Measurements from ENCODE around the gene FAM241A.

The FAM241A gene

DNA sequence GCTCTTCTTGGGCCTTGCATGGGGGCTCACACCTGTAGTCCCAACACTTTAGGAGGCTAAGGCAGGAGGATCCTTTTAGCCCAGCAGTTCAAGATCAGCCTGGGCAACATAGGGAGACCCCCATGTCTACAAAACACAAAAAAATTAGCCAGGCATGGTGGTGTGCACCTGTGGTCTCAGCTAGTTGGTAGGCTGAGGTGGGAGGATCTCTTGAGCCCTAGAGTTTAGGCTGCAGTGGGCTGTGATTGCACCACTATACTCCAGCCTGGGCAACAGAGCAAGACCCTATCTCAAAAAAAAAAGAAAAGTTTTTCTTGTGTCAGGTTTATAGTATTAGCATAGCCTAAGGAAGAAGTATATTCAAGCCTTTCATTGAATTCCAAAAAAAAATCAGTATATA is 30.8 kb upstream of the FAM241A start:
- TF ChIP-seq, protein P1, sequence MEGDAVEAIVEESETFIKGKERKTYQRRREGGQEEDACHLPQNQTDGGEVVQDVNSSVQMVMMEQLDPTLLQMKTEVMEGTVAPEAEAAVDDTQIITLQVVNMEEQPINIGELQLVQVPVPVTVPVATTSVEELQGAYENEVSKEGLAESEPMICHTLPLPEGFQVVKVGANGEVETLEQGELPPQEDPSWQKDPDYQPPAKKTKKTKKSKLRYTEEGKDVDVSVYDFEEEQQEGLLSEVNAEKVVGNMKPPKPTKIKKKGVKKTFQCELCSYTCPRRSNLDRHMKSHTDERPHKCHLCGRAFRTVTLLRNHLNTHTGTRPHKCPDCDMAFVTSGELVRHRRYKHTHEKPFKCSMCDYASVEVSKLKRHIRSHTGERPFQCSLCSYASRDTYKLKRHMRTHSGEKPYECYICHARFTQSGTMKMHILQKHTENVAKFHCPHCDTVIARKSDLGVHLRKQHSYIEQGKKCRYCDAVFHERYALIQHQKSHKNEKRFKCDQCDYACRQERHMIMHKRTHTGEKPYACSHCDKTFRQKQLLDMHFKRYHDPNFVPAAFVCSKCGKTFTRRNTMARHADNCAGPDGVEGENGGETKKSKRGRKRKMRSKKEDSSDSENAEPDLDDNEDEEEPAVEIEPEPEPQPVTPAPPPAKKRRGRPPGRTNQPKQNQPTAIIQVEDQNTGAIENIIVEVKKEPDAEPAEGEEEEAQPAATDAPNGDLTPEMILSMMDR (IDR thresholded peaks at IDR 0.05; ENCODE audit: low read depth, low read length): no peak
- Histone ChIP-seq H3K36me3 (no peaks in the 10 kb centered on the region), H3K4me3 (ENCODE audit: low read depth, low read length) (no peak overlapping the region), H3K27ac (peak overlapping the region; percentile 87), H3K27me3 (ENCODE audit: insufficient read depth, low read depth, severe bottlenecking) (no peaks in the 10 kb centered on the region), H3K9me3 (ENCODE audit: severe bottlenecking) (no peaks in the 10 kb centered on the region)
- DNase-seq: no peak

DNA sequence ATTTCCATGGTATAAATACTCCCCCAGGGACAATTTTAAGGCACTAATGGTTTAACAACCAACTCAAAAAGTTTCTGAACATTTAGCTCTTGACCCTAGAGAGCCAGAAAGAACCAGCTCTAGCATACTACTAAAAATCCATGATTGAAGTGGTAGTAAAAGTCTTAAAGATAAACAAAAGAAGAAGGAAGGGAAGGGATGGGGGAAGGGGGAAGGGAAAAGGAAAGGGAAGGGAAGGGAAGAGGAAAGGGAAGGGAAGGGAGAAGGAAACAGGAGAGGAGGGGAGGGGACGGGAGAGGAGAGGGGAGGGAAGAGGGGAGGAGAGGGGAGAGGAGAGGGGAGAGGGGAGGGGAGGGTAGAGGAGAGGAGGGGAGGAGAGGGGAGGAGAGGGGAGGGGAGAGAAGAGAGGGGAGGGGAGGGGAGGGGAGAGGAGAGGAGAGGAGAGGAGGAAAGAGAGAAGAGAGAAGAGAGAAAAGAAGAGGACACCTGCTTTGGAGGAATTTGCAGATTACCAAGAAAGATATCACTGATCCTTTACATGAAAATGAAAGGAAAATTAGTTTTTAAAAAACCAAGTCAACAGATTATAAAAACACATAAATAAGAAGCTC is 26.4 kb upstream of the FAM241A start:
- Histone ChIP-seq H3K36me3 (no peaks in the 10 kb centered on the region), H3K9me3 (ENCODE audit: severe bottlenecking) (no peaks in the 10 kb centered on the region), H3K4me3 (ENCODE audit: low read depth, low read length) (no peak overlapping the region), H3K27me3 (ENCODE audit: insufficient read depth, low read depth, severe bottlenecking) (no peaks in the 10 kb centered on the region), H3K27ac (no peak overlapping the region)
- no peak for DNase-seq
- TF ChIP-seq, protein P1 (IDR thresholded peaks at IDR 0.05; ENCODE audit: low read depth, low read length): no peak

DNA sequence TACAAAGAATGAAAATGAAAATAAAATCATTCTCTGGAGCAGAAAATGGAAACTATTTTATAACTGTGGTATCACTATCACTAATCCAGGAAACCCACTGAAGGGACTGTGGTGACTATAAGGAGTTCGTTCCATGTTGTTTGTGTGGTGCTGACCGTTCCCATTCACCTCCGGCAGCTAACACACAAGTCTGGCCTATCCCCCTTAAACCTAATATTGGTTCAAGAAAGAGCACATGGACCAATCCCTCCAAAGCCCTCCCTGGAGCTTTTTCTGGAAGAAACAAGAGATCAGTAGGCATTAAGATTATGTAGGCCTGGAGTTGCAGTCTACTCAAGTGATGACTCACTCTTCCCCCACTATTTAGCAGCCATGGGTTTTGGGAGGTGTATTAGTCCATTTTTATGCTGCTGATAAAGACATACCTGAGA is 25.9 kb upstream of the FAM241A start:
- no peak overlapping the region for H3K4me3 ChIP-seq (ENCODE audit: low read depth, low read length)
- H3K9me3 ChIP-seq (ENCODE audit: severe bottlenecking): no peaks in the 10 kb centered on the region
- H3K27ac ChIP-seq: no peak overlapping the region
- H3K27me3 ChIP-seq (ENCODE audit: insufficient read depth, low read depth, severe bottlenecking): no peaks in the 10 kb centered on the region
- TF ChIP-seq, protein P1 (IDR thresholded peaks at IDR 0.05; ENCODE audit: low read depth, low read length): no peak
- no peaks in the 10 kb centered on the region for H3K36me3 ChIP-seq
- no peak for DNase-seq

DNA sequence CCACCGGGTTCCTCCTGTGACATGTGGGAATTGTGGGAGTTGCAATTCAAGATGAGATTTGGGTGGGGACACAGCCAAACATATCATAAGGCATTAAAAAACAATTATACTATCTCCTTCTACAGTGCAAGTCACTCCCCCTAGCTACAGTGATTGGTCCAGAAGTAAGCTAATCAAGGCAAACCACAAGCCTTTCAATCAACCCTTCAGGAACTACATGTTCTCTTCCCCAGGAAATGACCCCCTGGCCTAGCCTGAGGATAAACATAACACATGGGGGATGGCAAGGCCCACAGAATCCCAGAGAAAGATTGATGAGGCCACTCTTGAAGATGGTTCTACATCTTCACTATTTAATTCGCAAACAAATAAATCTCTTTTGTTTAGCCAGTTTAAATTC is 25.2 kb upstream of the FAM241A start:
- Histone ChIP-seq H3K36me3 (no peaks in the 10 kb centered on the region), H3K9me3 (ENCODE audit: severe bottlenecking) (no peaks in the 10 kb centered on the region), H3K27me3 (ENCODE audit: insufficient read depth, low read depth, severe bottlenecking) (no peaks in the 10 kb centered on the region), H3K27ac (no peak overlapping the region), H3K4me3 (ENCODE audit: low read depth, low read length) (no peak overlapping the region)
- TF ChIP-seq, protein P1 (IDR thresholded peaks at IDR 0.05; ENCODE audit: low read depth, low read length): no peak
- no peak for DNase-seq

DNA sequence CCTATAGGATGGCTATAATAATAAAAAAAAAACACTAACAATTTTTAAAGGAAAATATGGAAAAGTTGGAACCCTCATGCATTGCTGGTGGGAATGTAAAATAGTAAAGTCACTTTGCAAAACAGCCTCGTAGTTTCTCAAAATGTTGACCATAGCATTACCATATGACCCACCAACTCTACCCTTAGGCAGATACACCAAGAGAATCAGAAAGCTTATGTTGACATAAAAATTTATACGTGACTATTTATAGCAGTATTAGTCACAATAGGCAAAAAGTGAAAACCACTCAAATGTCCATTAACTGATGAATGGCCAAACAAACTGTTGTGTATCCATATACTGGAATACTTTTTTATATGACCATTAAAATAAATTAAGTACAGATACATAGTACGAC is 19.8 kb upstream of the FAM241A start:
- no peaks in the 10 kb centered on the region for H3K36me3 ChIP-seq
- DNase-seq: no peak
- no peaks in the 10 kb centered on the region for H3K9me3 ChIP-seq (ENCODE audit: severe bottlenecking)
- no peaks in the 10 kb centered on the region for H3K27me3 ChIP-seq (ENCODE audit: insufficient read depth, low read depth, severe bottlenecking)
- H3K4me3 ChIP-seq (ENCODE audit: low read depth, low read length): no peak overlapping the region
- no peak overlapping the region for H3K27ac ChIP-seq
- TF ChIP-seq, protein P1 (IDR thresholded peaks at IDR 0.05; ENCODE audit: low read depth, low read length): no peak

DNA sequence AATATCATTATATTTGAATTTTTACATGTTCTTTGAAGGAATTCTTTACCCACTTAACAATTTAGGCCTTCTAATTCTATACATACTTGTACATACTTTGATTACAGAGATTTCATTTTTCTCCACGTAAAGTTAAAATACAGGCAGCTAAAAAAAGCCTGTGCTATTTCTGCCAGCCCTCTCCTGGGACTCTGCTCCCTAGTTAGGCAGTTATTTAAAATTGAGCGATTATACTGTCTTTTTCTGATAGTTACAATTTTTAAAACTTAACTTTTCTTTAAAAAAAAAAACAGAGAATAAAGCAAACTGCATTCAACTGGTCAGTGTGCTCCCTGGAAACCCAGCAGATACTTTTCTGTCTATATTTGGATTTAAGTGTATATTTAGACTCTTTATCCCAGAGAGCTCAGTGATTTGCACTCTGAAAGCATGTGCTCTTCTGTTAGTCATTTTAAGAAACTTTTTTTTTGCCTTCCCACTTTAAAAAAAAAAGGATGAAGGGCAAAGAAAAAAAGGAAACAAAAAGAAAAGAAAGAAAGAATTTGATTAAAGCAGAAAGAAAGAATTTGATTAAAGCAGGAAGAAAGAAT is 18.1 kb upstream of the FAM241A start:
- H3K4me3 ChIP-seq (ENCODE audit: low read depth, low read length): no peak overlapping the region
- DNase-seq: no peak
- H3K36me3 ChIP-seq: no peaks in the 10 kb centered on the region
- TF ChIP-seq, protein P1 (IDR thresholded peaks at IDR 0.05; ENCODE audit: low read depth, low read length): no peak
- H3K9me3 ChIP-seq (ENCODE audit: severe bottlenecking): no peaks in the 10 kb centered on the region
- no peaks in the 10 kb centered on the region for H3K27me3 ChIP-seq (ENCODE audit: insufficient read depth, low read depth, severe bottlenecking)
- H3K27ac ChIP-seq: no peak overlapping the region

Measured in WERI-Rb-1 (cell line).